ENCODE data around the gene FRZB.
"Not testable (repeated sequence)": the region's sequence is repeated elsewhere in the genome, so short reads cannot be mapped to it uniquely, and the experiment has no call there.

The FRZB gene

GRCh38 chr2:182866461-182867406, at the start of gene FRZB:
TSS of gene FRZB (minus strand) at chr2:182866637. CDS start at chr2:182866552, 85 bp downstream.
- DNase-seq (ENCODE audit: low read depth): peak; percentile 68

GRCh38 chr2:182915369-182916326, 49.2 kb upstream of the FRZB start:
- peak; percentile 85 for DNase-seq (ENCODE audit: low read depth)

- DNase-seq (ENCODE audit: low read depth): no peak
Measured at GRCh38 chr2:182914852-182915251, 48.4 kb upstream of the FRZB start.

GRCh38 chr2:182913064-182913463, 46.6 kb upstream of the FRZB start:
- no peak for DNase-seq (ENCODE audit: low read depth)

- no peak for DNase-seq (ENCODE audit: low read depth)
Measured at GRCh38 chr2:182912518-182912915, 46.1 kb upstream of the FRZB start.

- DNase-seq (ENCODE audit: low read depth): peak; percentile 42
Measured at GRCh38 chr2:182911813-182912517, 45.5 kb upstream of the FRZB start.

- DNase-seq (ENCODE audit: low read depth): no peak
Measured at GRCh38 chr2:182910965-182911364, 44.5 kb upstream of the FRZB start.

GRCh38 chr2:182907081-182907830, 40.8 kb upstream of the FRZB start:
- peak; percentile 68 for DNase-seq (ENCODE audit: low read depth)

- no peak for DNase-seq (ENCODE audit: low read depth)
Measured at GRCh38 chr2:182906454-182906853, 40.0 kb upstream of the FRZB start.

- DNase-seq (ENCODE audit: low read depth): no peak
Measured at GRCh38 chr2:182904844-182905243, 38.4 kb upstream of the FRZB start.

- DNase-seq (ENCODE audit: low read depth): no peak
Measured at GRCh38 chr2:182903566-182903965, 37.1 kb upstream of the FRZB start.

- no peak for DNase-seq (ENCODE audit: low read depth)
Measured at GRCh38 chr2:182901748-182902147, 35.3 kb upstream of the FRZB start.

- no peak for DNase-seq (ENCODE audit: low read depth)
Measured at GRCh38 chr2:182898718-182899117, 32.3 kb upstream of the FRZB start.

GRCh38 chr2:182897137-182897536, 30.7 kb upstream of the FRZB start:
- no peak for DNase-seq (ENCODE audit: low read depth)

GRCh38 chr2:182895798-182896197, 29.4 kb upstream of the FRZB start:
- no peak for DNase-seq (ENCODE audit: low read depth)

- DNase-seq (ENCODE audit: low read depth): no peak
Measured at GRCh38 chr2:182895169-182895568, 28.7 kb upstream of the FRZB start.

GRCh38 chr2:182894174-182894573, 27.7 kb upstream of the FRZB start:
- peak; percentile 53 for DNase-seq (ENCODE audit: low read depth)

GRCh38 chr2:182893666-182894065, 27.2 kb upstream of the FRZB start:
- DNase-seq (ENCODE audit: low read depth): no peak

- not testable (repeated sequence) for DNase-seq (ENCODE audit: low read depth)
Measured at GRCh38 chr2:182893035-182893434, 26.6 kb upstream of the FRZB start.

- no peak for DNase-seq (ENCODE audit: low read depth)
Measured at GRCh38 chr2:182891611-182892010, 25.2 kb upstream of the FRZB start.

GRCh38 chr2:182890773-182891378, 24.4 kb upstream of the FRZB start:
- DNase-seq (ENCODE audit: low read depth): no peak

Data from fibroblast of gingiva (primary cell).